MM.1S (cell line): ENCODE results near the gene GLCCI1.

Source experiments
- EZH2 ChIP-seq: fragments of 300-600 bp; sonication (generic); optimal IDR thresholded peaks from 2 replicates; pipeline ENCODE3; 2017; ENCODE audit warnings: low read depth, mild to moderate bottlenecking, antibody characterized with exemption, low read length, mixed read lengths
- EZH2phosphoT487 ChIP-seq: fragments of 300-600 bp; sonication (generic); IDR thresholded peaks from 2 replicates; pipeline ENCODE4 v1.6.1; 2018; ENCODE audit warnings: antibody characterized with exemption, low read length
- TF ChIP-seq, protein P1 (sequence below): fragments of 300-600 bp; sonication (generic); IDR thresholded peaks from 2 replicates; pipeline ENCODE4 v1.5.1; 2016; ENCODE audit warnings: antibody characterized with exemption, low read length, mixed read lengths

DNA sequence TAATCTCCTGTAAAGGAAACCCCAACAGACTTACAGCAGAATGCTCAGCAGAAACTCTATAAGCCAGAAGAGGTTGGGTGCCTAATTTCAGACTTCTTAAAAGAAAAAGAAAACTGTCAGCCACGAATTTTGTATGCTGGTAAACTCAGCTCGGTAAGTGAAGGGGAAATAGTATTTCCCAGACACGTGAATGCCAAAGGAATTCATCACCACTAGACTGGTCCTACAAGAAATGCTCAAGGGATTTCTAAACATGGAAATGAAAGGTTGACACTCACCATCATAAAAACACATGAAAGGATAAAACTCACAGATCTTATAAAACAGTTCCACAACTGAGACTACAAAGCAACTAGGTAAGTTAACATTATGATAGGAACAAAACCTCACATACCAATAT is 68.6 kb downstream of the GLCCI1 start:
- TF ChIP-seq EZH2 (no peak), EZH2phosphoT487 (no peak)
- TF ChIP-seq, protein P1, sequence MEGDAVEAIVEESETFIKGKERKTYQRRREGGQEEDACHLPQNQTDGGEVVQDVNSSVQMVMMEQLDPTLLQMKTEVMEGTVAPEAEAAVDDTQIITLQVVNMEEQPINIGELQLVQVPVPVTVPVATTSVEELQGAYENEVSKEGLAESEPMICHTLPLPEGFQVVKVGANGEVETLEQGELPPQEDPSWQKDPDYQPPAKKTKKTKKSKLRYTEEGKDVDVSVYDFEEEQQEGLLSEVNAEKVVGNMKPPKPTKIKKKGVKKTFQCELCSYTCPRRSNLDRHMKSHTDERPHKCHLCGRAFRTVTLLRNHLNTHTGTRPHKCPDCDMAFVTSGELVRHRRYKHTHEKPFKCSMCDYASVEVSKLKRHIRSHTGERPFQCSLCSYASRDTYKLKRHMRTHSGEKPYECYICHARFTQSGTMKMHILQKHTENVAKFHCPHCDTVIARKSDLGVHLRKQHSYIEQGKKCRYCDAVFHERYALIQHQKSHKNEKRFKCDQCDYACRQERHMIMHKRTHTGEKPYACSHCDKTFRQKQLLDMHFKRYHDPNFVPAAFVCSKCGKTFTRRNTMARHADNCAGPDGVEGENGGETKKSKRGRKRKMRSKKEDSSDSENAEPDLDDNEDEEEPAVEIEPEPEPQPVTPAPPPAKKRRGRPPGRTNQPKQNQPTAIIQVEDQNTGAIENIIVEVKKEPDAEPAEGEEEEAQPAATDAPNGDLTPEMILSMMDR, result no peak
